GM13976 (cell line): ENCODE results near the gene NEGR1.

ENCODE experiments used
- DNase-seq: peaks from one replicate; pipeline ENCODE4 v3.0.0; 2012; ENCODE audit warnings: low spot score
- in situ Hi-C: fragments of 300-500 bp; cut with MboI; formaldehyde crosslinking; loops from one replicate; pipeline ENCODE4 v1.12.0; 2022; ENCODE audit warnings: low sequenced_read_pairs, mixed read lengths, inconsistent platforms; ENCODE audit not compliant: unreplicated experiment
- TF ChIP-seq, protein P1 (sequence below): IDR thresholded peaks from 2 replicates; pipeline ENCODE4 v1.5.1; 2012; ENCODE audit warnings: borderline replicate concordance, mild to moderate bottlenecking; ENCODE audit not compliant: insufficient read depth; ENCODE audit errors: extremely low read depth, missing control alignments, control extremely low read depth

NEGR1 gene

DNA sequence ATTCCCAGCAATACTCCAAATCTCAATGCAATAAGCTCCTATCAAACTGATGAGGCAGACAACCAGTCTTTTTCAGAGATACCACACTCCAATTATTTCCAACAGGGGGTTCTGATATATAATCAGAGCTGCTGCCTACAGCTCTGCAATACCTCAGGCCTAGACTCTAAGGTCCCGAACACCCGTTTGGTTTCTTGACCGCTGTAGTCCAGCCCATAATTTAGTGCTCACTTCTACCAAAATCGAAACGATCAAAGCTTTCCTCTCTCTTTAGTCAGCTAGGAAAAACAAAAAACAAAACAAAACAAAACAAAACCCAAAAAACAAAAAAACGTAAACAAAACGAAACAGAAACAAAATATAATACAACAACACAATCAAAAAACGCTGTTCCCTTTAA is 453.0 kb downstream of the NEGR1 start:
- in situ Hi-C loops: no loop called here
- DNase-seq: no peak
- TF ChIP-seq, protein P1, sequence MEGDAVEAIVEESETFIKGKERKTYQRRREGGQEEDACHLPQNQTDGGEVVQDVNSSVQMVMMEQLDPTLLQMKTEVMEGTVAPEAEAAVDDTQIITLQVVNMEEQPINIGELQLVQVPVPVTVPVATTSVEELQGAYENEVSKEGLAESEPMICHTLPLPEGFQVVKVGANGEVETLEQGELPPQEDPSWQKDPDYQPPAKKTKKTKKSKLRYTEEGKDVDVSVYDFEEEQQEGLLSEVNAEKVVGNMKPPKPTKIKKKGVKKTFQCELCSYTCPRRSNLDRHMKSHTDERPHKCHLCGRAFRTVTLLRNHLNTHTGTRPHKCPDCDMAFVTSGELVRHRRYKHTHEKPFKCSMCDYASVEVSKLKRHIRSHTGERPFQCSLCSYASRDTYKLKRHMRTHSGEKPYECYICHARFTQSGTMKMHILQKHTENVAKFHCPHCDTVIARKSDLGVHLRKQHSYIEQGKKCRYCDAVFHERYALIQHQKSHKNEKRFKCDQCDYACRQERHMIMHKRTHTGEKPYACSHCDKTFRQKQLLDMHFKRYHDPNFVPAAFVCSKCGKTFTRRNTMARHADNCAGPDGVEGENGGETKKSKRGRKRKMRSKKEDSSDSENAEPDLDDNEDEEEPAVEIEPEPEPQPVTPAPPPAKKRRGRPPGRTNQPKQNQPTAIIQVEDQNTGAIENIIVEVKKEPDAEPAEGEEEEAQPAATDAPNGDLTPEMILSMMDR: no peak

DNA sequence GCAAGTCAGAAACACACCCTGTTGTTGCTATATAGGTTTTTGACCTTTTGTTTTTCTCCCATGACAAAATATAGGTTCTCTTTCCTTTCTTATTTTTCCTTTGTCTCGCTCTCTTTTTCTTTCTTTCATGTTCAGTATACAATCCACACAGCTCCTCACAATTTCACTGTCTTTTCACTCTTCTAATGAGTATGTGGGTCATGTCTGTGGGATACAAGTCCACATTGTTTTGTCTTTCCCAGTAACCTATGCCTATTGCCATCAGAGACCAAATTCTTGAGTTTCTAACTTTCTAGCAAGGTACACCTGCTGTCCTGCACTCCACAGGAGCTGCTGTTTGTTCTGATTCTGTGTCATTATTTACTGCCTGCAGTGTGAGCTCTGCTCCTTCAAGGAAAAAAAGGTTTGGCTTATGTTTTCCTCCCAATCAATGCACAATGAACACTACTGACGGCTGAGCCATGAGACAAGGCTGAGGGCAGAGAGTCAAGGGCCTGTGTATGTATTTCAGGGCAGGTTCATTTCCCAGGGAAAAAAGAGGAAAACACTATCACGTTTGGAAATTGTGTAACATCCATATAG is 453.8 kb downstream of the NEGR1 start:
- no peak for DNase-seq
- TF ChIP-seq, protein P1: no peak
- in situ Hi-C loops: no loop called here

DNA sequence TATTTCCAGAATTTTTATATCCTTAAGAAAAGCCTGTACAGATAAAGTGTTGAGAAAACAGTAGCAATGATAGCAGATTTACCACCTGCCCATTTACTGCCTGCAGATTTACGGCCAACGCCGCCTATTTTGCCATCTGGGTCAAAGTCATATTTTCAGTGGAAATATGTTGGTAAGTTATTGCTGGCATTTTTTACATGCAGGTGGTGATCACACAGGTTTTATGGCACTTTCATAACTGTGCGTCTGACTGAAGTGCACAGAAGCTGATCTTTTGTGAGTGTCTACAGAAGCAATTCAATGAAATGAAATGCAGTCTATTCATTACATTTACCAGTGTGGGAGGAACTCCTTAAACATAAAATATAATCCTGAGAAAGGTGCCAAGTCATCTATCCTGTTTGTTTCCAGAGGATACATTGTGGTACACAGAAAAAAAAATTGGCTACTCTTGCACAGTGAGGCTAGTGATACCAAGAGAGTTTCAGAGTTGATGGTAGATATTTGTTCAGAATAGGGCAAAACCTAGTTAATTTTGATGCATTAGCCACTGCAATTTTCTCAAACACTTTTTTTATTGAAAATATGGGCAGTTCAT is 458.5 kb downstream of the NEGR1 start:
- in situ Hi-C loops: no loop called here
- no peak for DNase-seq
- TF ChIP-seq, protein P1: no peak

DNA sequence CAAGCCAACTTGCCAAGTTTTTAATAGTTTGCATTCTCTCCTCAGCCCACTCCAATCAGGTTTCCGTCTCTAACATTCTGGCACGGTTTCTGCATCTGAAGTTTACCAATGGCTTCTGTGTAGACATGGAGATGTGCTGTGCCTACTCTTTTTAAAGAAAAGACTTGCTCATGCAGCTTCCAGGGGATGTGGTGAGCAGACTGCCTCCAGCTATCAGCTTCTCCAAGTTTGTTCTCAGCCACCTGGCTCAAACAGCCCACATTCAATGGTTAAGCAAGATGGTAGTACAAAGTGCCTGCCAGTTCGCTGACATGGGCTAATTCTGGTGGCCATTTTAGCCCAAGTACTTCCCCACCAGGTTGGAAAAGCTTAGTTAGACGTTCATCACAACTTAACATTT is 465.3 kb downstream of the NEGR1 start:
- in situ Hi-C loops: no loop called here
- no peak for DNase-seq
- TF ChIP-seq, protein P1: no peak

DNA sequence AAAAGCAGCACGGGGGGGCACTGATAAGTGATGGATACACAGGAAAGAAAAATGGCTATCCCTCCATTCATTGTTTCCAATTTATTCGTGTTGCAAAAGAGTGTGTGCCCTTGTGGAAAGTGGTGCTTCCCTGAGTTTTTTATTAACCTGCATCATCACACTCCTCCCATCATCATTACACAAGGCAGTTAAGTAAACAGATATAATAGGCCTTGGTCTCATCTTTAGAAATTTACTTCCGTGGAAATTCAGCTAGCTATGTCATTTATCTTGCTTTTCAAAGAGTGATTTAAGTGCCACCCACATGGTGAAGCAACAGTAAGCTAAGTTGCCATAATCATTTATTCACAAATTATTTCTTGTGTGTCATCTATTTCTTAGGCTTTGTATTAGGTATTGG is 473.3 kb downstream of the NEGR1 start:
- TF ChIP-seq, protein P1: no peak
- in situ Hi-C loops: no loop called here
- DNase-seq: no peak

DNA sequence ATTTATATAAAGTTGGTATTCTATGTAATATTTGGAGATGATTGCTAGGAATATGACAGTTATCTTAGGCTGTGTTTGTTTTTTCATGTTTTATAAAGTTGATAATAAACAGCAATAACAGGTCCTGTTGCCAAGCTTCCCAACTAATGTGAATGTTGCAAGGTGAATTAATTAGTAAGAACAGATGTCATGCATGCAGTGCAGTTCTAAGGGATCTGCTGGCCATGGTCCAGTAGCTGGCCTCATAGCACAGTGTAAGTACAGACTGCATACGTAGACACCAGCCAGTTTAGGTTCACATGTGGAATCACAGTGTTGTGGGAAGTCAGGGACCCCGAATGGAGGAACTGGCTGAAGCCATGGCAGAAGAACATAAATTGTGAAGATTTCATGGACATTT is 478.2 kb downstream of the NEGR1 start:
- in situ Hi-C loops: no loop called here
- TF ChIP-seq, protein P1: no peak
- DNase-seq: no peak
